GM12872 (cell line): Measurements from ENCODE around the gene OPRD1.

Experiments used
- CTCF ChIP-seq: IDR thresholded peaks from 3 replicates; pipeline ENCODE4 v1.5.1; 2011; ENCODE audit warnings: low read depth, mild to moderate bottlenecking, low read length, moderate library complexity; ENCODE audit not compliant: insufficient read depth

OPRD1 gene

GRCh38 chr1:28792644-28793121 is 19.3 kb upstream of the OPRD1 start:
- TF ChIP-seq CTCF: peak; percentile 32; the same call in 1 of the 3 replicates

GRCh38 chr1:28796352-28797211 is 15.4 kb upstream of the OPRD1 start:
- no peak for TF ChIP-seq CTCF

GRCh38 chr1:28800324-28800723 is 11.6 kb upstream of the OPRD1 start:
- TF ChIP-seq CTCF: no peak

- TF ChIP-seq CTCF: no peak
Observed at GRCh38 chr1:28801461-28801860, 10.5 kb upstream of the OPRD1 start.

- no peak for TF ChIP-seq CTCF
Observed at GRCh38 chr1:28803051-28803450, 8.9 kb upstream of the OPRD1 start.

- TF ChIP-seq CTCF: no peak
Observed at GRCh38 chr1:28803662-28804061, 8.3 kb upstream of the OPRD1 start.

GRCh38 chr1:28804071-28804470 is 7.9 kb upstream of the OPRD1 start:
- TF ChIP-seq CTCF: no peak
